Breast epithelium (tissue), 4 donors: ENCODE results near the gene CAB39L. TPM values are rescaled to one million over a fixed set of nuclear protein-coding genes. Genes with fewer than 3 reads are reported as not detected.

Source experiments
- DNase-seq, 2 donors: peaks; one replicate each; pipeline ENCODE4 v3.0.0-alpha.2; 2019; ENCODE audit warnings: low spot score in 2 of 2
- H3K27ac ChIP-seq, 2 donors: fragments of 200-600 bp; sonication (generic) in 1 of 2; one replicate each; pipeline ENCODE4 v1.5.1; 2016 to 2019; ENCODE audit warnings: mild to moderate bottlenecking in 1 of 2
- H3K27me3 ChIP-seq, 2 donors: fragments of 200-600 bp; sonication (generic) in 1 of 2; one replicate each; pipeline versions ENCODE4 v1.5.1 to v1.6.0; 2017 to 2019; ENCODE audit warnings: control low read depth in 1 of 2, mild to moderate bottlenecking in 1 of 2
- H3K36me3 ChIP-seq: fragments of 200-600 bp; one replicate; pipeline ENCODE4 v1.5.1; 2019
- H3K4me1 ChIP-seq, 2 donors: fragments of 200-600 bp; sonication (generic); one replicate each; pipeline ENCODE4 v1.5.1; 2016 to 2019; ENCODE audit warnings: control low read depth in 1 of 2
- H3K4me3 ChIP-seq, 3 donors: fragments of 200-600 bp; sonication (generic); 1 replicate in 2 of 3; 2 replicates in 1 of 3; pipeline ENCODE4 v1.5.1; 2016 to 2019; ENCODE audit warnings: mild to moderate bottlenecking in 3 of 3, moderate library complexity in 2 of 3
- H3K9me3 ChIP-seq, 2 donors: fragments of 200-600 bp; sonication (generic) in 1 of 2; one replicate each; pipeline ENCODE4 v1.5.1; 2016 to 2019; ENCODE audit warnings: control low read depth in 1 of 2
- POLR2A ChIP-seq: fragments of 450-650 bp; IDR thresholded peaks from one replicate; pipeline ENCODE4 v1.6.1; 2016; ENCODE audit warnings: antibody characterized with exemption, mild to moderate bottlenecking, moderate library complexity
- POLR2AphosphoS5 ChIP-seq, 3 donors: sonication (generic); formaldehyde crosslinking; IDR thresholded peaks; one replicate each; pipeline ENCODE4 v1.6.1; 2017; ENCODE audit warnings: antibody characterized with exemption in 3 of 3
- intact Hi-C: fragments of 100-400 bp; cut with DNase I; formaldehyde crosslinking; loops from one replicate; pipeline ENCODE4 v1.15.1; 2023; ENCODE audit warnings: low total_unique reads
- total RNA-seq, 3 donors: library from RNA; depleted of rRNA; stranded (reverse); fragments of >200 nt; gene quantifications; one replicate each; pipeline ENCODE4 v1.1.0, GENCODE V29; 2016
- TF ChIP-seq, protein P1 (sequence below), 3 donors: fragments of 450-650 bp; IDR thresholded peaks; one replicate each; pipeline ENCODE4 v1.5.1; 2016 to 2017; ENCODE audit warnings: antibody characterized with exemption in 3 of 3, mild to moderate bottlenecking in 3 of 3, moderate library complexity in 3 of 3

CAB39L gene
- total RNA-seq, 3 donors from 2014 or later = 40.0 to 92.1 (median 44.8) TPM

DNA sequence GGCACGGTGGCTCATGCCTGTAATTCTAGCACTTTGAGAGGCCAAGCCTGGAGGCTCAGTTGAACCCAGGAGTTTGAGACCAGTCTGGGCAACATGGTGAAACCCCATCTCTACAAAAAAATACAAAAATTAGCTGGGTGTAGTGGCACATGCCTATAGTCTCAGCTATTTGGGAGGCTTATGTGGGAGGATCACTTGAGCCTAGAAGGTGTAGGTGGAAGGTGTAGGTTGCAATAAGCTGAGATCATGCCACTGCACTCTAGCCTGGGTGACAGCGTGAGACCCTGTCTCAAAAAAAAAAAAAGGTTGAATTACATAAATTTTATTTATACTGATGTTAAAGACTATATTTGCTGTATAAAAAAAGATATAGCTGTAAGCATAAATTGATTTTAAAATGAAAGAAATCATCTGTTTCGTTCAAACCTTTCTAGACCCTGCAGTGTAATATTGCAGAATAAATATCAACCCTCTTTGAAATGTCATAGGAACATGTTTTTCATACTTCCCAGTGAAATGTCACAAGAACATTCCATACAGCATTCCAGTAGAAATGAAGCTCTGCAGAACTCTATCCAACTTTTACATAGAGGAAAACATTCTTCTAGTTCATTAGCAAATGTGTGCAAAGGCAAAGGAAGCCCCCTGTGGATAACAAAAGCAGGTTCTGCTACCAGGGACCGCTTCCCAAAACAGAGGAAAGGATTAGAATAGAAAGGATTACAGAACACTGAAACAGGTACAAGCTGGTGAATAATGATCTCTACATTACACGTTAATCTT, 76.0 kb downstream of the CAB39L start:
- intact Hi-C loops = no loop called here
- DNase-seq = no peak
- Histone ChIP-seq H3K36me3 (no peaks in the 10 kb centered on the region), H3K27me3 (no peaks in the 10 kb centered on the region), H3K4me3 (no peak overlapping the region), H3K27ac (peak overlapping the region in 1 of 2 donors; percentile 13), H3K9me3 (peaks cover 0 to 12% of the 10 kb centered on the region in 2 donors), H3K4me1 (no peaks in the 10 kb centered on the region)
- TF ChIP-seq, protein P1, sequence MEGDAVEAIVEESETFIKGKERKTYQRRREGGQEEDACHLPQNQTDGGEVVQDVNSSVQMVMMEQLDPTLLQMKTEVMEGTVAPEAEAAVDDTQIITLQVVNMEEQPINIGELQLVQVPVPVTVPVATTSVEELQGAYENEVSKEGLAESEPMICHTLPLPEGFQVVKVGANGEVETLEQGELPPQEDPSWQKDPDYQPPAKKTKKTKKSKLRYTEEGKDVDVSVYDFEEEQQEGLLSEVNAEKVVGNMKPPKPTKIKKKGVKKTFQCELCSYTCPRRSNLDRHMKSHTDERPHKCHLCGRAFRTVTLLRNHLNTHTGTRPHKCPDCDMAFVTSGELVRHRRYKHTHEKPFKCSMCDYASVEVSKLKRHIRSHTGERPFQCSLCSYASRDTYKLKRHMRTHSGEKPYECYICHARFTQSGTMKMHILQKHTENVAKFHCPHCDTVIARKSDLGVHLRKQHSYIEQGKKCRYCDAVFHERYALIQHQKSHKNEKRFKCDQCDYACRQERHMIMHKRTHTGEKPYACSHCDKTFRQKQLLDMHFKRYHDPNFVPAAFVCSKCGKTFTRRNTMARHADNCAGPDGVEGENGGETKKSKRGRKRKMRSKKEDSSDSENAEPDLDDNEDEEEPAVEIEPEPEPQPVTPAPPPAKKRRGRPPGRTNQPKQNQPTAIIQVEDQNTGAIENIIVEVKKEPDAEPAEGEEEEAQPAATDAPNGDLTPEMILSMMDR (IDR thresholded peaks at IDR 0.05) = peak in 1 of 3 donors; percentile 8
- no peak for TF ChIP-seq POLR2A

DNA sequence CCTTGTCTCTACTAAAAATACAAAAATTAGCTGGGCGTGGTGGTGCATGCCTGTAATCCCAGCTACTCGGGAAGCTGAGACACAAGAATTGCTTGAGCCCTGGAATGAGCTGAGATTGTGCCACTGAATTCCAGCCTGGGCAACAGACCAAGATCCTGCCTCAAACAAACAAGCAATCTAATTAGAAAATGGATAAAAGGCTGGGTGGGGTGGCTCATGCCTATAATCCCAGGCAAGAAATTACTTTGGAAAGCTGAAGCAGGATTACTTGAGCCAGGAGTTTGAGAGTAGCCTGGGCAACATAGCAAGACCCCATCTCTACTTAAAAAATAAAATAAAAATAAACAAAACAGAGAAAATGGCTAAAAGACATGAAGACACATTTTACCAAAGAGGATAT, 77.0 kb downstream of the CAB39L start:
- Histone ChIP-seq H3K4me3 (no peak overlapping the region), H3K27ac (no peak overlapping the region), H3K36me3 (no peaks in the 10 kb centered on the region), H3K4me1 (no peaks in the 10 kb centered on the region), H3K27me3 (no peaks in the 10 kb centered on the region), H3K9me3 (peaks cover 0 to 12% of the 10 kb centered on the region in 2 donors)
- TF ChIP-seq POLR2AphosphoS5 (IDR thresholded peaks at IDR 0.05) (no peak), POLR2A (no peak)
- TF ChIP-seq, protein P1 (IDR thresholded peaks at IDR 0.05) = no peak
- intact Hi-C loops = no loop called here
- DNase-seq = no peak

DNA sequence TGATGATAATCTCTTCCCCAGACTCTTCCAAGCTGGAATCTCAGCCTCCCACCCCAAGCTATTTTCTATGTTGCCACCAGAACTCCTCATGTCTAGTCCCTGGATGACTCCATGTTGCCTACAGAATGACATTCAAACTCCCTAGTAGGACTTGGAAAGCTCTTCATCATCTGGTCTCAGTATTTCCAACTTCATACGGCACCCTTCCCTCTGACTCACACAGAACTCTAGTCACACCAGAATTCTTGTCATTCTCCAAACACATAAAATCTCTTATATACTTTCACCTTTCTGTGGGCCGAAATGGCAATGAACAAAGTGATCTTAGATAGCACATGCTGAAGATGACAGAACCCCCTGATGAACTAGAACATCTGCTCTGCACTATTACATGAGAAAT, 86.2 kb downstream of the CAB39L start:
- H3K27ac ChIP-seq = no peak overlapping the region

DNA sequence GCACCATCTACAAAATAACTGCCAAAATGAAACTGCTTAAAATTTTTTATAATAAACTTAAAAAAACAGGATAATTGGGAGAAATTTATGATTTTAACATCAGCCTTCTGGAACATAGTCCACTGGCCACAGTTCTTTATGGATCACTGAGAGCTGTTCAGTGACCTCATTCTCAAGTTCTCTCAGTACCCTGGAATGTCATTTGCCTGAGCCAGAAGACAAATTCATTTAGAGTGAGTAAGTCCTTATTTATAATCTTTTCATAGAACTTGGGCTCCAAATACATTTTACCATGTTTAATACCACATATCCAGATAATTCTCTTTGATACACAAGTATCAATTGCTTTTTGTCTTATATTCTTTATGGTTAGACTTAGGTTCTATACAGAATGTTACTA, 87.6 kb downstream of the CAB39L start:
- DNase-seq = no peak
- Histone ChIP-seq H3K36me3 (no peaks in the 10 kb centered on the region), H3K4me3 (no peak overlapping the region), H3K9me3 (peaks cover 0 to 4% of the 10 kb centered on the region in 2 donors), H3K27me3 (no peaks in the 10 kb centered on the region), H3K4me1 (no peaks in the 10 kb centered on the region), H3K27ac (peak overlapping the region; percentile 47 to 54)
- TF ChIP-seq POLR2A = no peak
- TF ChIP-seq POLR2AphosphoS5 (IDR thresholded peaks at IDR 0.05) = no peak
- intact Hi-C loops = no loop called here

More for the DNA sequence above, 86.2 kb downstream of the CAB39L start:
- Histone ChIP-seq H3K27me3 (no peaks in the 10 kb centered on the region), H3K36me3 (no peaks in the 10 kb centered on the region), H3K4me3 (no peak overlapping the region), H3K9me3 (peaks cover 0 to 4% of the 10 kb centered on the region in 2 donors), H3K4me1 (no peaks in the 10 kb centered on the region)
- intact Hi-C loops = no loop called here
- no peak for DNase-seq
- TF ChIP-seq POLR2AphosphoS5 (IDR thresholded peaks at IDR 0.05) (no peak), POLR2A (no peak)
- TF ChIP-seq, protein P1 (IDR thresholded peaks at IDR 0.05) = no peak

DNA sequence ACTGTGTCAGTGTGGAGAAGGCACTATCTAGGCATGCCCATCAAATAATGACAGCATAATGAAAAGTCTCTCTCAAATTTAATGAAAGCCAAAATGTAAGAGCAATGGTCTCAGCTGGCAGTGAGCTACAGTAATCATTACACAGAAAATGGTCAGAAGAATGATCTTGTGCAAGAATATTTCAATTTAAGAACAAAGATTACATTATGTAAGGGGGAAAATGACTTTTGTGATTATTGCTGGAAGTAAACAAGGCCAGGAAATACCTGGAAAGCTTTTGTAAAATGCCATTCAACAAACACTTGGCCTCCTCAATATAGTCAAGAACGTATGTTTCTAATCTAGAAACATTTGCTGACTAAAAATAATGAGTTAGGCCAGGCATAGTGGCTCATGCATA, 89.1 kb downstream of the CAB39L start:
- Histone ChIP-seq H3K9me3 (peaks cover 0 to 4% of the 10 kb centered on the region in 2 donors), H3K4me1 (no peaks in the 10 kb centered on the region), H3K27me3 (no peaks in the 10 kb centered on the region), H3K4me3 (no peak overlapping the region), H3K27ac (peak overlapping the region in 1 of 2 donors; percentile 8), H3K36me3 (no peaks in the 10 kb centered on the region)
- no peak for DNase-seq
- TF ChIP-seq POLR2AphosphoS5 (IDR thresholded peaks at IDR 0.05) = no peak
- no peak for TF ChIP-seq POLR2A
- TF ChIP-seq, protein P1 (IDR thresholded peaks at IDR 0.05) = no peak
- intact Hi-C loops = no loop called here
